ENCODE measurements around the gene CAMK2D.

DNA sequence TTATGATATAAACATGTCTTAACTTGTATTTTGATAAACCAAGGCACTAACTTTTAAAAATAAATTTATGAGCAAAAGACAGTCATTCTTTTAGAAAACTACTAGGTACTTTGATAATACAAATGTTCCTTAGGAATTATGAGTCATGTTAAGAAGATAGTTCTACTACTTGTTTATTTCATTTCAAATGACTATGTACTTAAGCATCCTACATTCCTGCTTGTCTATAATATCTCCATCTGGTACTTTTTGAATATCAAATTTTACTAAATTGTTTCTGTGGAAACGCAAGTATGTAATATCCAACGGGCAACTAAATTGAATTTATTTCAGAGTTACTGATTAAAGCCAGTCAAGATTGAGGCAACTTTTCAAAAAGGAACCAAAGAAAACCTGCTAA is 61.8 kb downstream of the CAMK2D start:
- TF ChIP-seq, protein P1, sequence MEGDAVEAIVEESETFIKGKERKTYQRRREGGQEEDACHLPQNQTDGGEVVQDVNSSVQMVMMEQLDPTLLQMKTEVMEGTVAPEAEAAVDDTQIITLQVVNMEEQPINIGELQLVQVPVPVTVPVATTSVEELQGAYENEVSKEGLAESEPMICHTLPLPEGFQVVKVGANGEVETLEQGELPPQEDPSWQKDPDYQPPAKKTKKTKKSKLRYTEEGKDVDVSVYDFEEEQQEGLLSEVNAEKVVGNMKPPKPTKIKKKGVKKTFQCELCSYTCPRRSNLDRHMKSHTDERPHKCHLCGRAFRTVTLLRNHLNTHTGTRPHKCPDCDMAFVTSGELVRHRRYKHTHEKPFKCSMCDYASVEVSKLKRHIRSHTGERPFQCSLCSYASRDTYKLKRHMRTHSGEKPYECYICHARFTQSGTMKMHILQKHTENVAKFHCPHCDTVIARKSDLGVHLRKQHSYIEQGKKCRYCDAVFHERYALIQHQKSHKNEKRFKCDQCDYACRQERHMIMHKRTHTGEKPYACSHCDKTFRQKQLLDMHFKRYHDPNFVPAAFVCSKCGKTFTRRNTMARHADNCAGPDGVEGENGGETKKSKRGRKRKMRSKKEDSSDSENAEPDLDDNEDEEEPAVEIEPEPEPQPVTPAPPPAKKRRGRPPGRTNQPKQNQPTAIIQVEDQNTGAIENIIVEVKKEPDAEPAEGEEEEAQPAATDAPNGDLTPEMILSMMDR (IDR thresholded peaks at IDR 0.05 in 8 of 11, conservative IDR thresholded peaks at IDR 0.05 in 3 of 11), result no peak
- no peak for TF ChIP-seq POLR2AphosphoS5 (IDR thresholded peaks at IDR 0.05)
- no peak for TF ChIP-seq POLR2A (IDR thresholded peaks at IDR 0.05)
